HCT116 (cell line): Measurements from ENCODE around the gene AUTS2. TPM values are rescaled to one million over a fixed set of nuclear protein-coding genes. Genes with fewer than 3 reads are reported as not detected.
"Not testable (repeated sequence)": the region's sequence is repeated elsewhere in the genome, so short reads cannot be mapped to it uniquely, and the experiment has no call there.

Experiments used
- ATAC-seq: fragments of 200-7000 bp; cut with Tn5 transposase; 2 replicates; pipeline ENCODE4 v1.9.1; 2020; ENCODE audit warnings: mild to moderate bottlenecking, moderate library complexity
- BruUV-seq: library from RNA; stranded (reverse); fragments of 400-500 nt; replicated peaks from 2 replicates; lab custom pipeline; 2021; lab: Mats Ljungman, UMichigan
- CTCF ChIA-PET: fragments of 300-600 bp; sonication (Branson Sonifier 250); formaldehyde crosslinking; loops from one replicate; lab custom pipeline; 2021; ENCODE audit warnings: antibody characterized with exemption; lab: Charles Lee
- POLR2A ChIA-PET: fragments of 300-600, 350-600 bp; sonication (Branson Sonifier 250); formaldehyde crosslinking; loops from one replicate; lab custom pipeline; 2021; ENCODE audit warnings: antibody characterized with exemption; lab: Charles Lee
- RAD21 ChIA-PET, 2 experiments: fragments of 300-600 bp; sonication (Branson Sonifier 250); formaldehyde crosslinking; loops; one replicate each; lab custom pipeline; 2023; ENCODE audit warnings: low total read pairs in 2 of 2; ENCODE audit not compliant: uncharacterized antibody in 2 of 2, unreplicated experiment in 2 of 2, low non-redundant PET in 1 of 2; lab: Charles Lee
- DNase-seq: peaks from one replicate; pipeline ENCODE4 v3.0.0-alpha.2; 2010; ENCODE audit warnings: low read depth, low spot score
- H2AFZ ChIP-seq: fragments of 200-600 bp; shearing (Covaris generic), sonication (generic); 2 replicates; pipeline ENCODE4 v1.6.1; 2017; ENCODE audit warnings: low read depth, mixed run types, mixed read lengths, antibody characterized with exemption, low read length; ENCODE audit not compliant: poor library complexity, severe bottlenecking
- H3K27ac ChIP-seq: 2 replicates; pipeline ENCODE4 v1.5.1; 2012; ENCODE audit warnings: low read depth, low read length
- H3K27me3 ChIP-seq: fragments of 200-600 bp; sonication (generic); 2 replicates; pipeline ENCODE4 v1.6.1; 2016; ENCODE audit warnings: mixed run types, low read length, mixed read lengths; ENCODE audit not compliant: insufficient read depth
- H3K36me3 ChIP-seq, 2 experiments: fragments of 200-500 bp in 1 of 2; fragments of 200-600 bp in 1 of 2; sonication (Bioruptor generic) in 1 of 2; sonication (generic) in 1 of 2; 2 replicates each; pipeline versions ENCODE4 v1.5.1 to v1.6.1; 2014 to 2016; ENCODE audit warnings: low read length in 2 of 2, inconsistent platforms in 1 of 2, mixed read lengths in 1 of 2, mixed run types in 1 of 2; ENCODE audit not compliant: insufficient read depth in 2 of 2, control insufficient read depth in 1 of 2
- H3K4me1 ChIP-seq, 2 experiments: fragments of 200-600 bp in 1 of 2; sonication (generic) in 1 of 2; 2 replicates each; pipeline versions ENCODE4 v1.5.1 to v1.6.1; 2012 to 2017; ENCODE audit warnings: low read length in 2 of 2, inconsistent platforms in 1 of 2, mild to moderate bottlenecking in 1 of 2, mixed read lengths in 1 of 2, mixed run types in 1 of 2, moderate library complexity in 1 of 2; ENCODE audit not compliant: insufficient read depth in 2 of 2, control insufficient read depth in 1 of 2
- H3K4me2 ChIP-seq: fragments of 200-600 bp; sonication (generic); 2 replicates; pipeline ENCODE4 v1.6.1; 2017; ENCODE audit warnings: mixed run types, low read length, mixed read lengths
- H3K4me3 ChIP-seq, 2 experiments: fragments of 200-600 bp in 1 of 2; sonication (generic) in 1 of 2; replicated peaks in 1 of 2; 2 replicates each; pipeline ENCODE4 v1.5.1; 2011 to 2016; ENCODE audit warnings: low read length in 2 of 2, control low read depth in 1 of 2, low read depth in 1 of 2, mild to moderate bottlenecking in 1 of 2, mixed read lengths in 1 of 2, mixed run types in 1 of 2
- H3K79me2 ChIP-seq: fragments of 200-600 bp; sonication (generic); 2 replicates; pipeline ENCODE4 v1.6.1; 2017; ENCODE audit warnings: mild to moderate bottlenecking, mixed run types, low read length, moderate library complexity, mixed read lengths; ENCODE audit not compliant: insufficient read depth
- H3K9ac ChIP-seq: fragments of 200-600 bp; sonication (generic); 2 replicates; pipeline ENCODE4 v1.6.1; 2016; ENCODE audit warnings: low read length, mixed read lengths
- H3K9me2 ChIP-seq: fragments of 200-600 bp; sonication (generic), shearing (Covaris generic); 2 replicates; pipeline ENCODE4 v1.6.1; 2017; ENCODE audit warnings: mixed run types, mild to moderate bottlenecking, moderate library complexity; ENCODE audit not compliant: insufficient read depth
- H3K9me3 ChIP-seq, 2 experiments: fragments of 200-500 bp in 1 of 2; fragments of 200-600 bp in 1 of 2; sonication (Bioruptor generic) in 1 of 2; sonication (generic) in 1 of 2; 2 replicates each; pipeline ENCODE4 v1.6.1; 2014 to 2017; ENCODE audit warnings: low read length in 2 of 2, mixed read lengths in 2 of 2, inconsistent platforms in 1 of 2, low read depth in 1 of 2, mild to moderate bottlenecking in 1 of 2, mixed run types in 1 of 2, moderate library complexity in 1 of 2; ENCODE audit not compliant: control insufficient read depth in 1 of 2, insufficient read depth in 1 of 2
- H4K20me1 ChIP-seq: fragments of 200-600 bp; sonication (generic), shearing (Covaris generic); 2 replicates; pipeline ENCODE4 v1.6.1; 2017; ENCODE audit warnings: mixed run types, mild to moderate bottlenecking, moderate library complexity; ENCODE audit not compliant: insufficient read depth
- CBX3 ChIP-seq: IDR thresholded peaks from 2 replicates; pipeline ENCODE4 v1.6.1; 2012; ENCODE audit warnings: low read depth
- EGR1 ChIP-seq: IDR thresholded peaks from 2 replicates; pipeline ENCODE4 v1.6.1; 2012; ENCODE audit warnings: low read depth
- ELF1 ChIP-seq: IDR thresholded peaks from 2 replicates; pipeline ENCODE4 v1.6.1; 2012; ENCODE audit warnings: low read depth, borderline replicate concordance
- EZH2phosphoT487 ChIP-seq: fragments of 200-600 bp; IDR thresholded peaks from 2 replicates; pipeline ENCODE4 v1.6.1; 2018; ENCODE audit warnings: antibody characterized with exemption, borderline replicate concordance
- FOSL1 ChIP-seq: IDR thresholded peaks from 2 replicates; pipeline ENCODE4 v1.6.1; 2012; ENCODE audit warnings: low read depth
- POLR2A ChIP-seq: IDR thresholded peaks from 2 replicates; pipeline ENCODE4 v1.7.0; 2011; ENCODE audit warnings: borderline replicate concordance; ENCODE audit not compliant: insufficient read depth, insufficient read length; ENCODE audit errors: extremely low read depth
- RAD21 ChIP-seq: IDR thresholded peaks from 2 replicates; pipeline ENCODE4 v1.6.1; 2012; ENCODE audit warnings: low read depth, mild to moderate bottlenecking
- SIN3A ChIP-seq: IDR thresholded peaks from 2 replicates; pipeline ENCODE4 v1.6.1; 2012; ENCODE audit warnings: low read depth
- SRF ChIP-seq: IDR thresholded peaks from 2 replicates; pipeline ENCODE4 v1.6.1; 2012; ENCODE audit warnings: low read depth
- YY1 ChIP-seq: IDR thresholded peaks from 2 replicates; pipeline ENCODE4 v1.6.1; 2011; ENCODE audit warnings: low read length, low read depth, moderate library complexity, mild to moderate bottlenecking; ENCODE audit not compliant: insufficient replicate concordance; ENCODE audit errors: extremely low read depth
- ZFX ChIP-seq: fragments of 450-650 bp; IDR thresholded peaks from 2 replicates; pipeline ENCODE4 v1.6.1; 2017
- ZNF274 ChIP-seq: fragments of 200-500 bp; sonication (Bioruptor generic); IDR thresholded peaks from 2 replicates; pipeline ENCODE4 v1.6.1; 2014; ENCODE audit warnings: mild to moderate bottlenecking, low read depth, low read length, inconsistent platforms
- intact Hi-C: fragments of 100-400 bp; cut with micrococcal nuclease; formaldehyde crosslinking; loops from 2 replicates; pipeline ENCODE4 v1.10.0; 2022
- total RNA-seq: library from RNA; stranded (reverse); gene quantifications from one replicate; pipeline ENCODE4 v1.2.1, GENCODE V29; 2021; ENCODE audit not compliant: unreplicated experiment
- TF ChIP-seq, protein P1 (sequence below): IDR thresholded peaks from 2 replicates; pipeline ENCODE4 v1.6.1; 2011; ENCODE audit warnings: mild to moderate bottlenecking, low read length, moderate library complexity; ENCODE audit not compliant: insufficient replicate concordance; ENCODE audit errors: extremely low read depth
- TF ChIP-seq, protein P2 (sequence below): IDR thresholded peaks from 2 replicates; pipeline ENCODE4 v1.6.1; 2012
- TF ChIP-seq, protein P3 (sequence below): IDR thresholded peaks from 2 replicates; pipeline ENCODE4 v1.6.1; 2012; ENCODE audit warnings: low read depth

AUTS2 gene
- total RNA-seq, 1 experiment from 2014 or later = 0.93 TPM

DNA sequence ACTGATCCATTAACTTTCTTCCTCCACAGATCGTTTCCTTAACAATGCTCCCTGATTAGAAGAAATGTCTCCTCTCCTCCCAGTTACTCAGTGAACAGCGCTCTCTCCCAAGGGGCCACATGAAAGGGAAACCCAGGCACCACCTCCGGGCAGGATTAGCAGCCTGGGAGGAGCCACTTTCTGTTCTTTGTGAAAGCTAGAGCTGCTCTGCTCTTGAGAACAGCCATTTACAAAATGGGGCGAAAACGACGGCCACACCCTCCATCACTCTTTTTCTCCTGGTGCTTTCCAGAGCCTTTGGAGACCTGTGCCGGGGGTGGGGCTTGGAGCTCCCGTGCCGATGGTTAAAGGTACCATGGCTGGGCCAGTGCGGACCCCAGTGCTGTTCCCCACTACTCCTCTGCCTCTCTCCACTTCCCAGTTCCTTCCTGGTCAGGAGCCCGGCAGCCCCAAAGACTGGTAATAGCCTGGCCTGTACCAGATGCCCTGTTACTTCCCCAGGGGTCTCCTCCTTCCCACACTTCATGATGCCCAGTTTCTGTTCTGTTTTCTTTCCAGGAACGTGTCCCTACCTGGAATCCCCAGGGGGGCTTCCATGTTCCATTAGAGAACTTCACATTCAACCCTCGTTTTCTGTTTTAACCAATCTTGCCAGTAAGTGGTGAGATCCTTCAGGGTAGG, 1130.7 kb downstream of the AUTS2 start:
- POLR2A ChIA-PET = no interaction called here
- RAD21 ChIA-PET = no interaction called here
- no peak for ATAC-seq
- Histone ChIP-seq H2AFZ (no peak overlapping the region), H3K79me2 (no peaks in the 10 kb centered on the region), H3K9me3 (peaks cover 0 to 12% of the 10 kb centered on the region in 2 experiments; a peak in 2 of 4 replicates), H3K4me3 (no peak overlapping the region), H3K9ac (no peak overlapping the region), H3K36me3 (no peaks in the 10 kb centered on the region), H3K27ac (no peak overlapping the region), H4K20me1 (no peaks in the 10 kb centered on the region), H3K4me1 (no peaks in the 10 kb centered on the region), H3K9me2 (no peaks in the 10 kb centered on the region), H3K27me3 (no peaks in the 10 kb centered on the region), H3K4me2 (no peak overlapping the region)
- BruUV-seq = no TSS peak
- DNase-seq = no peak
- intact Hi-C loops = no loop called here
- TF ChIP-seq, protein P1, sequence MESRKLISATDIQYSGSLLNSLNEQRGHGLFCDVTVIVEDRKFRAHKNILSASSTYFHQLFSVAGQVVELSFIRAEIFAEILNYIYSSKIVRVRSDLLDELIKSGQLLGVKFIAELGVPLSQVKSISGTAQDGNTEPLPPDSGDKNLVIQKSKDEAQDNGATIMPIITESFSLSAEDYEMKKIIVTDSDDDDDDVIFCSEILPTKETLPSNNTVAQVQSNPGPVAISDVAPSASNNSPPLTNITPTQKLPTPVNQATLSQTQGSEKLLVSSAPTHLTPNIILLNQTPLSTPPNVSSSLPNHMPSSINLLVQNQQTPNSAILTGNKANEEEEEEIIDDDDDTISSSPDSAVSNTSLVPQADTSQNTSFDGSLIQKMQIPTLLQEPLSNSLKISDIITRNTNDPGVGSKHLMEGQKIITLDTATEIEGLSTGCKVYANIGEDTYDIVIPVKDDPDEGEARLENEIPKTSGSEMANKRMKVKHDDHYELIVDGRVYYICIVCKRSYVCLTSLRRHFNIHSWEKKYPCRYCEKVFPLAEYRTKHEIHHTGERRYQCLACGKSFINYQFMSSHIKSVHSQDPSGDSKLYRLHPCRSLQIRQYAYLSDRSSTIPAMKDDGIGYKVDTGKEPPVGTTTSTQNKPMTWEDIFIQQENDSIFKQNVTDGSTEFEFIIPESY = no peak
- TF ChIP-seq CBX3 (no peak), POLR2A (no peak), EGR1 (no peak), YY1 (no peak), FOSL1 (no peak), ZFX (no peak), EZH2phosphoT487 (no peak), ELF1 (no peak), RAD21 (no peak), SRF (no peak), SIN3A (no peak), ZNF274 (no peak)
- TF ChIP-seq, protein P2, sequence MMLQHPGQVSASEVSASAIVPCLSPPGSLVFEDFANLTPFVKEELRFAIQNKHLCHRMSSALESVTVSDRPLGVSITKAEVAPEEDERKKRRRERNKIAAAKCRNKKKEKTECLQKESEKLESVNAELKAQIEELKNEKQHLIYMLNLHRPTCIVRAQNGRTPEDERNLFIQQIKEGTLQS = no peak
- TF ChIP-seq, protein P3, sequence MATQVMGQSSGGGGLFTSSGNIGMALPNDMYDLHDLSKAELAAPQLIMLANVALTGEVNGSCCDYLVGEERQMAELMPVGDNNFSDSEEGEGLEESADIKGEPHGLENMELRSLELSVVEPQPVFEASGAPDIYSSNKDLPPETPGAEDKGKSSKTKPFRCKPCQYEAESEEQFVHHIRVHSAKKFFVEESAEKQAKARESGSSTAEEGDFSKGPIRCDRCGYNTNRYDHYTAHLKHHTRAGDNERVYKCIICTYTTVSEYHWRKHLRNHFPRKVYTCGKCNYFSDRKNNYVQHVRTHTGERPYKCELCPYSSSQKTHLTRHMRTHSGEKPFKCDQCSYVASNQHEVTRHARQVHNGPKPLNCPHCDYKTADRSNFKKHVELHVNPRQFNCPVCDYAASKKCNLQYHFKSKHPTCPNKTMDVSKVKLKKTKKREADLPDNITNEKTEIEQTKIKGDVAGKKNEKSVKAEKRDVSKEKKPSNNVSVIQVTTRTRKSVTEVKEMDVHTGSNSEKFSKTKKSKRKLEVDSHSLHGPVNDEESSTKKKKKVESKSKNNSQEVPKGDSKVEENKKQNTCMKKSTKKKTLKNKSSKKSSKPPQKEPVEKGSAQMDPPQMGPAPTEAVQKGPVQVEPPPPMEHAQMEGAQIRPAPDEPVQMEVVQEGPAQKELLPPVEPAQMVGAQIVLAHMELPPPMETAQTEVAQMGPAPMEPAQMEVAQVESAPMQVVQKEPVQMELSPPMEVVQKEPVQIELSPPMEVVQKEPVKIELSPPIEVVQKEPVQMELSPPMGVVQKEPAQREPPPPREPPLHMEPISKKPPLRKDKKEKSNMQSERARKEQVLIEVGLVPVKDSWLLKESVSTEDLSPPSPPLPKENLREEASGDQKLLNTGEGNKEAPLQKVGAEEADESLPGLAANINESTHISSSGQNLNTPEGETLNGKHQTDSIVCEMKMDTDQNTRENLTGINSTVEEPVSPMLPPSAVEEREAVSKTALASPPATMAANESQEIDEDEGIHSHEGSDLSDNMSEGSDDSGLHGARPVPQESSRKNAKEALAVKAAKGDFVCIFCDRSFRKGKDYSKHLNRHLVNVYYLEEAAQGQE = no peak
- CTCF ChIA-PET = no interaction called here

DNA sequence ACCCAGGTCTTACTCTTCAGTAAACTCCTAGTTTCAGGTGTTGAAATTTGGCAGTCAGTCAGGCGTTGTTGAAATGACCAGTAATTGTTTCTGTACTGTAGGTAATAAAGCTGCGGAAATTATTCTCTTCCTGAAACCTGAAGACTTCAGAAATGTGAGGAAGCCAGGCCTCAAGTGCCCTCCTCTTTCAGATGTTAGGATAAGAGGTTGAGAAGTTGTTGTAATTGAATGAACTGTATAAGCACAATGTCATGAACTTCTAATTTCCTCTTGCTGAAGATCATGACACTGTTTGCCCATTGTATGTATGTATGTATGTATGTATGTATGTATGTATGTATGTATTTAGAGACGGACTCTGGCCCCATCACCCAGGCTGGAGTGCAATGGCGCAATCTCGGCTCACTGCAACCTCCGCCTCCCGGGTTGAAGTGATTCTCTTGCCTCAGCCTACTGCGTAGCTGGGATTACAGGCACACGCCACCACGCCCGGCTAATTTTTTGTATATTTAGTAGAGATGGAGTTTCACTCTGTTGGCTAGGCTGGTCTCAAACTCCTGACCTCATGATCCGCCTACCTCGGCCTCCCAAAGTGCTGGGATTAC, 1131.4 kb downstream of the AUTS2 start:
- H3K9me2 ChIP-seq, H3K4me2 ChIP-seq, H3K4me1 ChIP-seq, intact Hi-C loops, H3K27me3 ChIP-seq, H3K4me3 ChIP-seq, H3K9ac ChIP-seq, DNase-seq, POLR2A ChIA-PET, H3K36me3 ChIP-seq, H3K79me2 ChIP-seq, CTCF ChIA-PET, H2AFZ ChIP-seq, BruUV-seq, ATAC-seq, H4K20me1 ChIP-seq, H3K27ac ChIP-seq, RAD21 ChIA-PET: not testable (repeated sequence)
- H3K9me3 ChIP-seq = peaks cover 0 to 10% of the 10 kb centered on the region in 2 experiments; a peak in 2 of 4 replicates
